ENCODE data around the gene BPIFA3.

BPIFA3 gene

DNA sequence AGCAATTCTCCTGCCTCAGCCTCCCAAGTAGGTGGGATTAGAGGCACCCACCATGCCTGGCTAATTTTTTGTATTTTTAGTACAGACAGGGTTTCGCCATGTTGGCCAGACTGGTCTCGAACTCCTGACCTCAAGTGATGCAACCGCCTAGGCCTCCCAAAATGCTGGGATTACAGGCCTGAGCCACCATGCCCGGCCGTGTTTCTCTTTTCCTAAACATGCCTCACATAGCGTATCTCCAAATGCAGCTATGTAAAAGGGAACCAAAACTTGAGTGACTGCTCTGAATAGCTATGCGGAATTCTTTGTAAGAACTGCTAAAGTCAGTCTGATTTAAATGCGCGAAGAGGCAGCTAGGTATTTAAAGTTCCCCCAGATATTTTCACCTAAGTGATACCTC is 28.7 kb upstream of the BPIFA3 start:
- DNase-seq (ENCODE audit: low read depth in 1 of 2, low spot score in 1 of 2) = no peak
- TF ChIP-seq JUND (IDR thresholded peaks at IDR 0.05; ENCODE audit: low read depth) = no peak
- in situ Hi-C loops (cut with HindIII; ENCODE audit: low pct_unique_long_range_greater_than_20kb, low sequenced_read_pairs) = no loop called here

GRCh38 chr20:33191484-33191883 is 25.7 kb upstream of the BPIFA3 start:
- TF ChIP-seq JUND (IDR thresholded peaks at IDR 0.05; ENCODE audit: low read depth) = no peak
- no peak for DNase-seq (ENCODE audit: low read depth in 1 of 2, low spot score in 1 of 2)
- in situ Hi-C loops (cut with HindIII; ENCODE audit: low pct_unique_long_range_greater_than_20kb, low sequenced_read_pairs) = no loop called here

- no peak for DNase-seq (ENCODE audit: low read depth in 1 of 2, low spot score in 1 of 2)
- no peak for TF ChIP-seq JUND (IDR thresholded peaks at IDR 0.05; ENCODE audit: low read depth)
- in situ Hi-C loops (cut with HindIII; ENCODE audit: low pct_unique_long_range_greater_than_20kb, low sequenced_read_pairs) = no loop called here
Measured at GRCh38 chr20:33191955-33192354, 25.2 kb upstream of the BPIFA3 start.

DNA sequence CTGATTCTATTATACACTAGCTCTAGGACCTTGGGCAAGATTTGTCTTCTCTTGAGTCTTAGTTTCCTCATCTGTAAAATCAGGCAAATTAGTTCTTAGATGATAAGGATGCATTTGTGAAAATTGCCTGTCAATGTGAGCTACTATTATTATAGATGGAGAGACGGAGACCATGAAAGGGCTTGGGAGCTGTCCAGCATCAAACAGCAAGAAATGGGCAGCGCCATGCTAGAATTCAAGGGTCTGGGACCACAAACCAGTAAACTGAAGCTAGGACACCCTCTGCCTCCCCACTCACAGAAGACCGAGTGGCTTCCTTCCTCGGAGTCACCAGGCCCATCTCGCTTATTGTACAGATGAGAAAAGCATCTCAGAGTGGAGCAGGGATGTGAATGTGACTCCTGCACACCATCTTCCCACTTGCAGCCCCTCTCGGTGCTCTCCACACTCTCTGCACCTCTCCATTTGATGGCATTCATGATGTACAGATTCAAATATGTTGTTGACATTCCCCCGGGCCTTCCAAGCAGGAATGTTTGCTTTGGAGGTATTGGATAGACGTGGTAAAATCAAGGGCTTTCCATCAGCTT is 24.1 kb upstream of the BPIFA3 start:
- peak; percentile 33 to 47 for DNase-seq (ENCODE audit: low read depth in 1 of 2, low spot score in 1 of 2)
- in situ Hi-C loops (cut with HindIII; ENCODE audit: low pct_unique_long_range_greater_than_20kb, low sequenced_read_pairs) = no loop called here
- no peak for TF ChIP-seq JUND (IDR thresholded peaks at IDR 0.05; ENCODE audit: low read depth)

DNA sequence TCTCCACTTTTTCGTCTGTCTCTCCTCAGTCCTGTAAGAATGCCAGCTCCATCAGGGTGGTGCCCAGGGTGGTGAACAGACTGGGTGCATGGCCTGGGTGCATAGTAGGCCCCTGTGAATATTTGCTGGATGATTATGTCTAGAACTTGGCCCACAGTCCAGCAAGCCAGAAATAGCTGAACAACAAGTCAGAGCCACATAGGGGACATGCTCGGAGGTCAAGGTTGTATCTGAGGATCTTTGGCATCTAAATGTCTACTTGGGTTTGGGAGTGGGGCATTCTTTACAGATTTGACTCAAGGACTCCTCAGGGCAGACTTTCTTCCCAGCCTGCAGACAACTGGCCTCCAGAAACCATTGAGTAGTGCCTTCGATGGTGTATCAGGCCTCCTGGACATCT is 18.1 kb upstream of the BPIFA3 start:
- no peak for DNase-seq (ENCODE audit: low read depth in 1 of 2, low spot score in 1 of 2)
- in situ Hi-C loops (cut with HindIII; ENCODE audit: low pct_unique_long_range_greater_than_20kb, low sequenced_read_pairs) = no loop called here
- no peak for TF ChIP-seq JUND (IDR thresholded peaks at IDR 0.05; ENCODE audit: low read depth)

DNA sequence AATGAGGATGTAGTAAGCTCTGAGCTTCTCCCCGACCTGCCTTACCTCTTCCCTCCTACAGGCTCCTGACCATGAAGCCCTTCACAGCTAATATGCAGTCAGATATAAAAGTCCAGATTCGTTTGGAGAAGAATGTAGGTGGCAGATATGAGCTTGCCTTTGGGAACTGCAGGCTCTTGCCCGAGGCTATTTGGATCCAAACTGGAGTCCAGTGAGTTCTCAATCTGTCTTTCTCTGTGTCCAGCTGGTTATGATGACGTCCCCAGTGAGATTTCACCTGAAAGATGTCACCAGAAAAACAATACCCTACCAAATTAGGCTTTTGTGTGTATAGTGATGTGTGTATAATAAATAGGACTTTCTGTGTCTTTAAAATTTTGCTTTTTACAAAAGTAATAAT is 14.7 kb upstream of the BPIFA3 start:
- in situ Hi-C loops (cut with HindIII; ENCODE audit: low pct_unique_long_range_greater_than_20kb, low sequenced_read_pairs) = no loop called here
- no peak for DNase-seq (ENCODE audit: low read depth in 1 of 2, low spot score in 1 of 2)
- TF ChIP-seq JUND (IDR thresholded peaks at IDR 0.05; ENCODE audit: low read depth) = no peak

DNA sequence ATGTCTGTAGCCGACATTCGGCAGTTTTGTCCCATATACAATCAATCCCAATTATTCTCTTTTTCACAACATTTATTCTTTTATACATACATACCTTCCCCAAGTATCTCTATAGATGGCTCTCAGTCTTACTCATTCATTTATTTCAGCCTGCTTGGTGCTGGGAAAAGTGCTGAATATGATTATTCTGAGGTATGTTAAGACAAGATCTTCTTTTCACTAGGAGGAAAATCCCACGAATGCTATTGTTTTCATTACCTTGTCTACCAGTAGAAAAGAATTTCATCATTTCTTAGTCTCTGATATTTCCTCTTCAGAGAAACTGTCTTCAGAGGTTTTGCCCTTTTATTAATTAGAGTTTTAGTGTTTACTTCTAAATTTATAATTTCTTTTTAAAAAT is 13.7 kb upstream of the BPIFA3 start:
- no peak for TF ChIP-seq JUND (IDR thresholded peaks at IDR 0.05; ENCODE audit: low read depth)
- in situ Hi-C loops (cut with HindIII; ENCODE audit: low pct_unique_long_range_greater_than_20kb, low sequenced_read_pairs) = no loop called here

DNA sequence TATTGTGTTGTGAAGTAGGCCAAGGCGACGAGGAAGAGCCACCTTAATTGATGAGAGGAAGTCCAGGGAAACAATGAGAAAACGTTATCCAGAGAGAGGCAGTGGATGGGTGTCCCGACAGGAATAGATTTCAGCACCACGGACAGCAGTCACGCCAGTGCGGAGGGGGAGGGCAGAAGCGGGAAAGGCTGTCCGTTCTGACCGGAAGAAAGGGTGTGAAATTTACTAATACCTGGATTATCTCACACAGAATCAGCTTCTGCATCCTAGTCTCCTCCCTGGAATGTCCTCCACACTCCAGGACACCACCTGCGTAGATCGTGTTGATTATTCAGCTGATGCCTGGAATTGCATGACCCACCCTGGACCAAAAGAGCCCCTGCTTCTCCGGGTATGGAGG is 7.4 kb upstream of the BPIFA3 start:
- peak; percentile 83 to 91 for DNase-seq (ENCODE audit: low read depth in 1 of 2, low spot score in 1 of 2)
- in situ Hi-C loops (cut with HindIII; ENCODE audit: low pct_unique_long_range_greater_than_20kb, low sequenced_read_pairs) = no loop called here
- TF ChIP-seq JUND (IDR thresholded peaks at IDR 0.05; ENCODE audit: low read depth) = no peak

More for the DNA sequence above, 13.7 kb upstream of the BPIFA3 start:
- no peak for DNase-seq (ENCODE audit: low read depth in 1 of 2, low spot score in 1 of 2)

DNA sequence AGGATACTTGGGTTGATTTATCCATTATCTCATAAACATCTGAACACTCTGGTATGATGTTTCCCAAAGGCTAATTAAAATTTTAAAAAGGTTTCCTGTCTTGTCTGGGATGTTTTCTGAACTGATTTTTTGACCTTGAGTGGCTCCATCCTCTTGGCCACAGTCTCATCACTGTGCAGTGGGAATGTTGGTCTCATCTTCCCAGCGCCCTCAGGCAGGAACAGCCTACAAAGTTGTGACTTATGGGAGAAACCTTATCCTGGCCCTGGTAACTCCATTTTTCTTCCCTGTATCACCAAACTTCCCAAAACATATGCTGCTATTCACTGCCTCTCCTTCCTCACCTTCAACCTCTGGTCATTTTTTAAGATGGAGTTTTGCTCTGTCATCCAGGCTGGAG is 6.8 kb upstream of the BPIFA3 start:
- TF ChIP-seq JUND (IDR thresholded peaks at IDR 0.05; ENCODE audit: low read depth) = no peak
- in situ Hi-C loops (cut with HindIII; ENCODE audit: low pct_unique_long_range_greater_than_20kb, low sequenced_read_pairs) = no loop called here
- no peak for DNase-seq (ENCODE audit: low read depth in 1 of 2, low spot score in 1 of 2)

GRCh38 chr20:33211817-33212424 is 5.2 kb upstream of the BPIFA3 start:
- no peak for TF ChIP-seq JUND (IDR thresholded peaks at IDR 0.05; ENCODE audit: low read depth)
- DNase-seq (ENCODE audit: low read depth in 1 of 2, low spot score in 1 of 2) = peak; percentile 79 to 88
- in situ Hi-C loops (cut with HindIII; ENCODE audit: low pct_unique_long_range_greater_than_20kb, low sequenced_read_pairs) = no loop called here

DNA sequence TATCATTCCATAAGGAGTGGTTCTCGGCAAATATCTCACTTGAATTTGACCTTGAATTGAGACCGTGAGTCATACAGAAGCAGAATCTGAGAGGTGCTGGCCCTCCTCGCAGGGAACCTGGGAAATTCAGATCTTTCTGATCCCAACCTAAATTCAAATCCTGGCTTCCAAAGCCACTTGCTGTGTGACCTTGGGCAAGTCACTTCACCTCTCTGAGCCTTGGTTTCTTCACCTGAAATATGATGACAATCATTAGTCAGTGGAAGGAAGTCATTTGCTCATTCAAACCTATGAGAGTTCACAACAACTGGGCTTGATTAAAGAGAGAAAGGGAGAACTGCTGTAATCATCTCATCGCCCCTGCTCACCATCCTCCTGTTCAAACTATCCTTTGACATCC is 7.2 kb downstream of the BPIFA3 start:
- in situ Hi-C loops (cut with HindIII; ENCODE audit: low pct_unique_long_range_greater_than_20kb, low sequenced_read_pairs) = no loop called here
- TF ChIP-seq JUND (IDR thresholded peaks at IDR 0.05; ENCODE audit: low read depth) = no peak
- DNase-seq (ENCODE audit: low read depth in 1 of 2, low spot score in 1 of 2) = no peak

GRCh38 chr20:33229843-33230242 is 12.7 kb downstream of the BPIFA3 start:
- in situ Hi-C loops (cut with HindIII; ENCODE audit: low pct_unique_long_range_greater_than_20kb, low sequenced_read_pairs) = no loop called here
- no peak for DNase-seq (ENCODE audit: low read depth in 1 of 2, low spot score in 1 of 2)
- no peak for TF ChIP-seq JUND (IDR thresholded peaks at IDR 0.05; ENCODE audit: low read depth)

DNA sequence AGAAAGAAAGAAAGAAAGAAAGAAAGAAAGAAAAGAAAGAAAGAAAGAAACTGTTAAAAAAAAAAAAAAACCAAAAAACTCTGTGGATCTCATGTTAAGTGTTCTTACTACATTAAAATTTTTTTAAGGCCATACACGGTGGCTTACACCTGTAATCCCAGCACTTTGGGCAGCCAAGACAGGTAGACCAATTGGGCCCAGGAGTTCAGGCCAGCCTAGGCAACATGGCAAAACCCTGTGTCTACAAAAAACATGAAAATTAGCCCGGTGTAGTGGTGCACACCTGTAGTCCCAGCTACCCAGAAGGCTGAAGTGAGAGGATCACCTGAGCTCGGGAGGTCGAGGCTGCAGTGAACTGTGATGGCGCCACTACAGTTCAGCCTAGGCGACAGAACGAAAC is 14.1 kb downstream of the BPIFA3 start:
- no peak for DNase-seq (ENCODE audit: low read depth in 1 of 2, low spot score in 1 of 2)
- TF ChIP-seq JUND (IDR thresholded peaks at IDR 0.05; ENCODE audit: low read depth) = no peak
- in situ Hi-C loops (cut with HindIII; ENCODE audit: low pct_unique_long_range_greater_than_20kb, low sequenced_read_pairs) = no loop called here

Data from T47D (cell line).